GM21360 (cell line): ENCODE data around the gene PLEKHA7.
A peak's percentile ranks its signal among the peaks of the same experiment; 100 is the strongest.

Experiments used
- ATAC-seq: cut with Tn5 transposase; IDR thresholded peaks from one replicate; pipeline ENCODE4 v1.9.1; 2021; ENCODE audit warnings: mild to moderate bottlenecking, moderate library complexity; ENCODE audit not compliant: unreplicated experiment

PLEKHA7 gene

DNA sequence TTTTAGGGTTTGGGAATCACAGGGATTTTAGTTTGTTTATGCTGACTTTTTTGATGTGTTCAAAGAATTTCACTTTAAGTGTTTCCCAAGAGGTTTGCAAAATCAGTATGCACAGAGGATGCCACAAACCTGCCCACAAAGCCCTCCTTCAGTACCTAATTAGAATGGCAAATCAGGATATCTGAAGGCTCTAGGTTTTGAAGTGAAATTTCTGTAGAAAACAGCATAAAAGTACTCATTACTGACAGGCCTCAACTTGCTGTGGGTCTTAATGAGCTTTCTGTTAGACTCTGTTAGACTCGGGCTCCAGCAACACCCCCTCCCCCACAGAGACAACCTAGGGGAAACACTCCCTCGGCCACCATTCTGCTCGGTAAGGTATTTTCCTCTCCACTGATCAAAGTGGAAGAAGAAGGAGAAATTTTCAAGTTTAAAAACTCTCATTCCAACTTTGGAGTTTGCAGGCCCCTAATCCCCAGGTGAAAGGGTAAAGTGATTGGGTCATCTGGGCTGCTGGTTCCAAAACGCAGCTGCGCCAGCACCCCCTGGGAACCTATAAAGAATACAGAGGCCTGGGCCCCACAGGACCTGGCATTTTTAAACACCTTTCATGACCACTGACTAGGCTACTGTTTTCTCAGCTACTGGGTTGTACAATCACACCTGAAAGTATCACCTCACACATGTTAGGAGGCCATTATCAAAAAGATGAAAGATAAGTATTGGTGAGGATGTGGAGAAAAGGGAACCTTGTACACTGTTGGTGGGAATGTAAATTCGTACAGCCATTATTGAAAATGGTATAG, 67.5 kb downstream of the PLEKHA7 start:
- peak; percentile 52 for ATAC-seq

GRCh38 chr11:16945671-16946469, 68.3 kb downstream of the PLEKHA7 start:
- ATAC-seq = peak; percentile 69

DNA sequence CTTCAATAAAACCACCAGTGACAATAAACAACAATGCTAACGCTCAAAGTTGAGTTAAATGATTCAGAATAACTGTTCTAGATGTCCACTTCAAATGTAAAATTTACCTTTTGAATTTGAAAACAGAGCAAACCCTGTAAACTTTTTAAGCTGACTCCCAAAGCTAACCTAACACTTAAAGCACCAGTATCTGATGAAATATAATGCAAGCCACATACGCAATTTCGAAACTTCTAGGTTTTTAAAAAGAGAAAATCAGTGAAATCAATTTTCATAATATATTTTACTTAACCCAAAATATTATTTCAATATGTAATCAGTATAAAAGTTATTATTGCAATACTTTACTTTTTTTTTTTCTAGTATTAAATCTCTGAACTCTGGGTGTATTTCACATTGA, 71.3 kb downstream of the PLEKHA7 start:
- no peak for ATAC-seq

DNA sequence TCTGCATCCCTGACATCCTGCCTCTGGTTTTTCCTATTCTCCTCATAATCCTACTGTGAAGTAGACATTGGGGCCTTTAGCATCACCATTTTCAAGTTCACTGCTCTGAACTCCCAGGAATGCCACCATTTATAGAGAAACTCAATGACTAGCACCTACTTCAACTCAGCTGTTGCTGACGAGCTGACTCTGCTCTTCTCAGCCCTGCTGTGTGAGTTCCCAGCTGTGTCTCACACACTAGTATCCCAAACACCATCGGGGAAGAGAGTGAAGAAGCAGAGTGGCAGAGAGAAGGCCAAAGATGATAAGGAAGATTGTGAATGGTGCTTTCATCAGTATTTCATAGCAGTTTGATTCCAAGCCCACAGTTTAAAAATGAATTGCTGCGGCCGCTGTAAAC, 71.9 kb downstream of the PLEKHA7 start:
- no peak for ATAC-seq

DNA sequence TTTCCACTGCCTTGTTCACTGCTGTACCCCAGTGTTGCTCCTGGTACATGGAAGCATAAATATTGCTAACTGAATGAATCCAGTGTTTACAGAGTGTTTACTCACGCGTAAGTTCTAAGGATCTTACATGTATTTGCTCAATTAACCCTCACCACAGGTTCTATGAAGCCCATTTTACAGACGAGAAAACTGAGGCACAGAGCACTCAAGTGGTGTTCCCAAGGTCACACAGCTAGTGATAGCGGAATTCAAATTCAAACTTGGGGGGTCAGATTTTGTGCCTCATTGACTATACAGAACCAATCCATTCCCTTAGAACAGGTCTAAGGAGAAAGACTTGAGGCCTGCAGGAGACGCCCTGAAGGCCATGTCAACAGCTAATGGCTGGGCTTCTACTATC, 72.3 kb downstream of the PLEKHA7 start:
- no peak for ATAC-seq

DNA sequence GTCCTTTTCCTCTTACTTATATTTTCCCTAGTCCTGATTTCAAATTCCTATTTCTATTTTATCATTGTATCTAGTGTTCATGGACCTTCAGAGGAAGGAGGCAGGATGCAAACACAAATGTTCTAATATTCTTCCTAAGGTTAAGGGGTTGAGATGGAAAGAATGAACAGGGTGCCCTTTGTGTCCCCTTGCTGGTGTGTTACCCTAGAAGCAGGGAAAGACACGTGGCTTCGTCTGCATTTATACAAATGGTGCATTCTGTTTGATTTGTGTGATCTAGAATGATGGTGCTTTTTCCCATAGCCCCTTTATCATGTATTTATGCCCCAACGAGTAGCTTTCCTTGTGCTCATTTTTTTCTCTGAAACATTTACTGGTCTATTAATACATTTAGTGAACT, 76.2 kb downstream of the PLEKHA7 start:
- no peak for ATAC-seq

- no peak for ATAC-seq
Measured at GRCh38 chr11:16936643-16937042, 77.6 kb downstream of the PLEKHA7 start.

GRCh38 chr11:16935518-16936302, 78.5 kb downstream of the PLEKHA7 start:
- ATAC-seq = no peak

- ATAC-seq = no peak
Measured at GRCh38 chr11:16933756-16934603, 80.2 kb downstream of the PLEKHA7 start.

DNA sequence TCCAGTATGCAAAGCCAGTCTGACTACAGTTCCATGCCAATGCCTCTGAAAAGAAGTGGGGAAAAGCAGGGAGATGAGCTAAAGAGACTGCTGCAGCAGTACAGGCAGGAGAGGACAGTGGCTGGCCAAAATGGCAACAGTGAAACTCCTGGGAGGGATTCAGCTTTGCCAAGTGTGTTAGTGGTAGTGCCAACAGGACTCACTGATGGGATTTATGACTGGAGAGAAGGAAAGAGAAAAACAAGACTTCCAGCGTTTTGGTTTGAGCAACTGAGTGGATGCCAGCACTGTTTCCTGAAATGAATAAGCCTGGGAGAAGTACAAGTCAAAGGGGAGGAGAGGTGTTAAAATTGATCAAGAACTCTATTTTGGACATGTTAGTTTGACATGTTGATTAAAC, 80.9 kb downstream of the PLEKHA7 start:
- ATAC-seq = no peak

DNA sequence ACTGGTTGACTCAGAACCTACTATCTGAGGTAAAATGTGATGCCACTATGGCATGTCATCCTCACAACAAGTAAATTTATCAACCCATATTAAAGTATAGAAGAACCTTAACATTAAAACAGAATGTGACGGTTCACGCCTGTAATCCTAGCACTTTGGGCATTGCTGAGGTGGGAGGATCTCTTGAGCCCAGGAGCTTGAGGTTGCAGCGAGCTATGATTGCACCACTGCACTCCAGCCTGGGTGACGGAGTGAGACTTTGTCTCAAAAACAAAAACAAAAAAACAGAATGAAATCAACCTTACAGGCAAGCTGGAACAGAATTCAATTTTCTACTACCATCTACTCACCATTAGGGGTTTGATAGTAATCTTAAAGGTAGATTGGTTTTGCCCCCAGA, 86.2 kb downstream of the PLEKHA7 start:
- no peak for ATAC-seq

DNA sequence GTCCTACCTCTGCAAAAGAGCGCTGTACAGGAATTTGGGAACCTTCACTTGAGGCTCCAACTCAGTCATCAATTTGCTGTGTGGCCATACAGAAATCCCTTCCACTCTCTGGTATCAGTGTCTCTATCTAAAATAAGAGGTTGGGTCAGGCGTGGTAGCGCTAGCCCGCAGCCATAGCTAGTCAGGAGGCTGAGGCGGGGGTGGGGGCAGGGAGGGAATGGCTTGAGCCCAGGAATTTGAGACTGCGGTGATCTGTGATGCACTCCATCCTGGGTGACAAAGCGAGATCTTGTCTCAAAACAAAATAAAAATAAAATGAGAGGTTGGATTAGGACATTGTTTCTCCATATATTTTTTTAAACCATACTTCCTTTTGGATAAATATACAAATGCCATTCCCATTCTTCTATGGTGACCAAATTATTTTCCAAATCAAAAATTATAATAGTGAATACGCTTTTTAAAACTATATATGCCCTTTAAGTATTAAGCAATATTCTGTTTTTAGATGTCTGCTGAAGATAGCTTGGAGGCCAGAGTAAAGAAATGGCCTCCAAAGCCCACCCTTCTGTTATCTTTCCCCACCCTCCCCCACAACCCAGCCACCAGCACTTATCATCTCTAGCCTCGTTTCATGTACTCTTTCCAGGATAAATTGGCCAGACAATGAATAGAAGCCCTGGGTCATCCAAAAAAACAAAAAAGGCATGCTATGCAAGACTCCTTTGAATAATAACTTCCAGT, 87.2 kb downstream of the PLEKHA7 start:
- ATAC-seq = no peak

GRCh38 chr11:16925561-16926065, 88.6 kb downstream of the PLEKHA7 start:
- ATAC-seq = peak; percentile 11

- ATAC-seq = peak; percentile 25
Measured at GRCh38 chr11:16924826-16925560, 89.2 kb downstream of the PLEKHA7 start.

DNA sequence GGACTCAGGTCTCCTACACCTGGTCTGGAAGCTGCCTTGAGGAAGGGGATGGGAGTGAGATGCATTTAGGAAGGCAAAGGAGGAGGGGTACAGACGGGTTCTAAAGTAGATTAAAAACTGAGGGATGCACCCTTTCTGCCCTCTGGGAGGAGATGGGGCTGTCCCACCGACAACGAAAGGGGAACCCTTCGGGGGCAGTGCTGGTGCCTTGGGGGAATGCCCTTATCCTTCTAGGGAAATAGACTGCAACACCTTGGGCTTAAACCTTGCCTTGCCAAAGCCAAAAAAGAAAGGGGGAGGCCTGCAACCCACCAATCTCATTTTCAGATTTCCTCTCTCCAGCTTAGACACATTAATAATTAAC, 89.8 kb downstream of the PLEKHA7 start:
- peak; percentile 43 for ATAC-seq

- peak; percentile 42 for ATAC-seq
Measured at GRCh38 chr11:16923987-16924386, 90.2 kb downstream of the PLEKHA7 start.

GRCh38 chr11:16921668-16922067, 92.5 kb downstream of the PLEKHA7 start:
- ATAC-seq = no peak

DNA sequence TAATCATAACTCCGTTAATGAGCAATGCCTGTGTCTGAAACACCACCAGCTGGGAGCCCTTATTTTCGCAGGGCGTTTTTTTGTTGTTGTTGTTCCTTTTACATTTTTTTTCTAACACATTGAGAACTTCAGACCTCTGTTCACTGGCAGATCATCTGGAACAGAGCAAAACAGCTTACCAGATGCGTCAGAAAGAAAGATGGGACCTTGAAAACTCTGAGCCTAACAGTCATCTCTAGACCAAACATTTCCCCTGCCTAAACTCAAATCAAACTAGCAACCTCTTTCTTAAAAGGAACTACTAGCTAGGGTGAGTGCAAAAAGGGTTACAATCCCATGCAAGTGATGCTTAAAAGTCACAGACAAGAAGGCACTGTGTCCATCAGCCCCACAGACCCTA, 93.2 kb downstream of the PLEKHA7 start:
- no peak for ATAC-seq

GRCh38 chr11:16920559-16920958, 93.7 kb downstream of the PLEKHA7 start:
- ATAC-seq = no peak
